Body of pancreas (tissue), 4 donors: ENCODE measurements around the gene NDUFV1. TPM values are rescaled to one million over a fixed set of nuclear protein-coding genes. Genes with fewer than 3 reads are reported as not detected.
"Not testable (repeated sequence)": the region's sequence is repeated elsewhere in the genome, so short reads cannot be mapped to it uniquely, and the experiment has no call there.

Experiments used
- ATAC-seq: fragments of 150-250 bp; one replicate; pipeline ENCODE4 v1.9.1; 2016
- DNase-seq, 4 donors: peaks; one replicate each; pipeline ENCODE4 v3.0.0-alpha.2; 2019
- H3K27ac ChIP-seq, 4 donors: fragments of 200-600 bp; sonication (generic); 1 replicate in 3 of 4; 2 replicates in 1 of 4; pipeline versions ENCODE4 v1.5.1 to v1.6.1; 2016 to 2019; ENCODE audit warnings: mild to moderate bottlenecking in 1 of 4, mixed read lengths in 1 of 4, moderate library complexity in 1 of 4
- H3K27me3 ChIP-seq, 2 donors: fragments of 200-600 bp; sonication (generic); one replicate each; pipeline ENCODE4 v1.6.0; 2016; ENCODE audit warnings: mild to moderate bottlenecking in 1 of 2
- H3K36me3 ChIP-seq, 2 donors: fragments of 200-600 bp; sonication (generic); replicated peaks in 1 of 2; 2 replicates each; pipeline ENCODE4 v1.5.1; 2016; ENCODE audit warnings: low read depth in 2 of 2; ENCODE audit not compliant: insufficient read depth in 1 of 2
- H3K4me1 ChIP-seq: fragments of 200-600 bp; sonication (generic); one replicate; pipeline ENCODE4 v1.6.0; 2016
- H3K4me3 ChIP-seq, 2 donors: fragments of 200-600 bp; sonication (generic); 1 replicate in 1 of 2; 2 replicates in 1 of 2; pipeline ENCODE4 v1.5.1; 2016 to 2019
- H3K9me3 ChIP-seq, 3 donors: fragments of 200-600 bp; sonication (generic); 1 replicate in 2 of 3; 2 replicates in 1 of 3; pipeline ENCODE4 v1.5.1; 2016
- POLR2A ChIP-seq, 3 donors: fragments of 450-650 bp; IDR thresholded peaks; one replicate each; pipeline ENCODE4 v1.6.1; 2016; ENCODE audit warnings: antibody characterized with exemption in 3 of 3, mild to moderate bottlenecking in 2 of 3
- WGBS, 2 donors: methylation state at CpG; one replicate each; pipeline ENCODE4 v1.1.5; 2017; 5-methylcytosine and 5-hydroxymethylcytosine counted together
- intact Hi-C: fragments of 100-400 bp; cut with DNase I; formaldehyde crosslinking; loops from one replicate; pipeline ENCODE4 v1.15.1; 2023
- total RNA-seq, 2 donors: library from RNA; depleted of rRNA; stranded (reverse); fragments of >200 nt; gene quantifications; one replicate each; pipeline ENCODE4 v1.1.0, GENCODE V29; 2016
- TF ChIP-seq, protein P1 (sequence below), 7 experiments: fragments of 450-650 bp in 4 of 7; fragments of 200-600 bp in 3 of 7; sonication (generic) in 3 of 7; IDR thresholded peaks; one replicate each; pipeline ENCODE4 v1.5.1; 2016 to 2019; ENCODE audit warnings: antibody characterized with exemption in 7 of 7

The NDUFV1 gene
- total RNA-seq, 2 donors from 2014 or later, result 209 to 264 TPM

DNA sequence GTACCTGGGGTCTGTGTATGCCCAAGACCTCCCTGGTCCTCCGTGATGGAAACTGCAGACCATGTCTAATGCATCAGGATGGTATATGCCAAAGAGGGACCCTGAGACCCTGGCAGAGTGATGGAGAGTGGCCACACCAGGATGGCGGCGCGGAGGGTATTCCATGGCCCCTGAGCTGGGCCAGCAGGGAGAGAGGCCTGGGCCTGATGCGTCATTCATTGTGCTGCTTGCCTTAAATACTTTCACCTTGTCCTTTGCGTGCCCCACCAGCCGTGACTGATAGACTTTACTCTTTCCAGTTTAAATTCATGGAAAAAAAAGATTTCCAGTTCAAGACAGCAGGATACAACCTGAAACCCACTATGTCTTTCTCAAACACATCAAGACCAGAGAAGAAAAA lies 5.6 kb upstream of the NDUFV1 start:
- no peaks in the 10 kb centered on the region for H3K36me3 ChIP-seq
- no peaks in the 10 kb centered on the region for H3K9me3 ChIP-seq
- DNase-seq (no peak), ATAC-seq (no peak)
- WGBS, 2 donors, result 88% methylated on average over 6 to 7 of the region's 7 CpGs
- H3K27ac ChIP-seq, result no peak overlapping the region
- H3K4me3 ChIP-seq, result no peak overlapping the region
- H3K4me1 ChIP-seq, result peaks cover 3% of the 10 kb centered on the region
- TF ChIP-seq POLR2A (IDR thresholded peaks at IDR 0.05), result no peak
- TF ChIP-seq, protein P1, sequence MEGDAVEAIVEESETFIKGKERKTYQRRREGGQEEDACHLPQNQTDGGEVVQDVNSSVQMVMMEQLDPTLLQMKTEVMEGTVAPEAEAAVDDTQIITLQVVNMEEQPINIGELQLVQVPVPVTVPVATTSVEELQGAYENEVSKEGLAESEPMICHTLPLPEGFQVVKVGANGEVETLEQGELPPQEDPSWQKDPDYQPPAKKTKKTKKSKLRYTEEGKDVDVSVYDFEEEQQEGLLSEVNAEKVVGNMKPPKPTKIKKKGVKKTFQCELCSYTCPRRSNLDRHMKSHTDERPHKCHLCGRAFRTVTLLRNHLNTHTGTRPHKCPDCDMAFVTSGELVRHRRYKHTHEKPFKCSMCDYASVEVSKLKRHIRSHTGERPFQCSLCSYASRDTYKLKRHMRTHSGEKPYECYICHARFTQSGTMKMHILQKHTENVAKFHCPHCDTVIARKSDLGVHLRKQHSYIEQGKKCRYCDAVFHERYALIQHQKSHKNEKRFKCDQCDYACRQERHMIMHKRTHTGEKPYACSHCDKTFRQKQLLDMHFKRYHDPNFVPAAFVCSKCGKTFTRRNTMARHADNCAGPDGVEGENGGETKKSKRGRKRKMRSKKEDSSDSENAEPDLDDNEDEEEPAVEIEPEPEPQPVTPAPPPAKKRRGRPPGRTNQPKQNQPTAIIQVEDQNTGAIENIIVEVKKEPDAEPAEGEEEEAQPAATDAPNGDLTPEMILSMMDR (IDR thresholded peaks at IDR 0.05), result no peak
- intact Hi-C loops, result no loop called here
- H3K27me3 ChIP-seq, result no peaks in the 10 kb centered on the region

DNA sequence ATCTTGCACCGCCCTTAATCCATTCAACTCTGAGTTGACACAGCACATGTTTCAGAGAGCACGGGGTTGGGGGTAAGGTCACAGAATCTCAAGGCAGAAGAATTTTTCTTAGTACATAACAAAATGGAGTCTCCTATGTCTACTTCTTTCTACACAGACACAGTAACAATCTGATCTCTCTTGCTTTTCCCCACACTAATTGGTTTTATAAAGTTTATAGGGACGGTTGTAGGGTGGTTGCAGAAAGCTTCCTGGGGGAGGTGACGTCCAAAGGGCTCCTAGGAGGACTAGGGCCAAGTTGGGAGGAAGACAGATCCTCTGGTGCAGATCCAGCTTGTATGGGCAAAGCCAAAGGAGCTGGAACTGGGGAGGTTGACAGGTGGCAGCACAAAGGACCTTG lies 2.6 kb upstream of the NDUFV1 start:
- intact Hi-C loops, result not testable (repeated sequence)

DNA sequence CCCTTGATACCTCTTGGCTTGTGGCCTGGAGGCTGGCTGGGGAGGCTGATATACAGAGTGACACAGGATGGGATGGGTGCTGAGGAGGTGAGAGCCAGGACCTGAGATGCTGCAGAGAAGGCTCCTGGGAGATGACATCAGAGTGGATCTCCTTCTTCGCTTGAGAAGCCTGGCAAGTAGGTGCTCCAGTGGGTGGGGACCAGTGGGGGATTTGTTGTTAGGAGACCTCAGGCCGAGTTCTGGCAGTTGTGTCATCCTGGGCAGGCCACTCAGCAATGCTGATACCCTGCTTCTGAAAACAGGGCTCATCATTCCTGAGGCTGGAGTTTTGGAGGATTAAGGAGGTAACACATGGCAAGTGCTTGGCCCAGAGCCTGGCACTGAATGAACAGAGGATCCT lies 1.9 kb upstream of the NDUFV1 start:
- no peak for ATAC-seq
- H3K36me3 ChIP-seq, result peaks cover 0 to 4% of the 10 kb centered on the region in 2 donors
- TF ChIP-seq, protein P1 (IDR thresholded peaks at IDR 0.05), result no peak
- TF ChIP-seq POLR2A (IDR thresholded peaks at IDR 0.05), result no peak
- intact Hi-C loops, result no loop called here
- H3K27me3 ChIP-seq, result no peaks in the 10 kb centered on the region
- no peak overlapping the region for H3K27ac ChIP-seq
- 60 to 88% methylated on average over 1 to 2 of the region's 2 CpGs for WGBS, 2 donors
- no peak for DNase-seq
- H3K4me3 ChIP-seq, result no peak overlapping the region
- peaks cover 23% of the 10 kb centered on the region for H3K4me1 ChIP-seq
- H3K9me3 ChIP-seq, result no peaks in the 10 kb centered on the region

More for the DNA sequence above, 2.6 kb upstream of the NDUFV1 start:
- H3K9me3 ChIP-seq, H3K36me3 ChIP-seq, H3K27me3 ChIP-seq, H3K4me3 ChIP-seq, DNase-seq, ATAC-seq, H3K27ac ChIP-seq: not testable (repeated sequence)
- 73 to 80% methylated on average over 2 to 3 of the region's 4 CpGs for WGBS, 2 donors
- H3K4me1 ChIP-seq, result peaks cover 23% of the 10 kb centered on the region

DNA sequence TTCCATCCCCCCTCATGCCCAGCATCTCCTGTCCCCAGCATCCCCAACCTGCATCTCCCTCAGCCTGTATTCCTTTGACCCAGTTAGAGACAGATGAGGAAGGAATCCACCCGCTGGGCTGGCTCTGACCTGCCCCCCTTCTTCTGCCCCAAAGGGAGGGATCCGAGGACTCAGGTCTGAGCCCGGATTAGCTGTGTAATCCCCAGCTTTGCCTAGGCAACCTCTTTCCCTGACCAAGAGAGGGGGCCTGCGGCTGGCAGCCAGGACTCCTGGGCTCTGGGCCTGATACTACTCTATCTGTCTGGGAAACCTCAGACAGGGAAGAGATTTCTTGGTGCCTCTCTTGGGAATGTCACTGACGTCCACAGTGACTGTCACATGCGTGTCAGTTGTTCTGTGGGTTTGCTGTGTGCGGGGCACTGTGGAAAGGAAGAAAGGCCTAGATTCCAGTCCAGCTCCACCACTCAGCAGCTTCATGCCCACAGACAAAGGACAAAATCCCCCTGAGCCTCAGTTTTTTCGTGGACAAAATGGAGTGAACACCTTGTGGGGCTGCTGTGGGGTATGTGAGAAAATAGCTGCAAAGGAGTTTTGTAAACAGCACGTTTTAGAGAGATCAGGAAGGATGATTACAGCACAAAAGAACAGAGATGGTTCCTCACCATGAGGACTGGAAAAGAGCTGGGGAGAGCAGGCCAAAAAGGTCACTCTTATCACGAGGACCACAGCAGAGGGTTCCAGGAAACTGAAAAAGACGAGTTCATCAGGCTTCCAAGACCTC lies 1.3 kb upstream of the NDUFV1 start:
- no peak for DNase-seq
- TF ChIP-seq POLR2A (IDR thresholded peaks at IDR 0.05), result no peak
- TF ChIP-seq, protein P1 (IDR thresholded peaks at IDR 0.05), result no peak
- Histone ChIP-seq H3K4me1 (peaks cover 23% of the 10 kb centered on the region), H3K9me3 (no peaks in the 10 kb centered on the region), H3K27ac (peak overlapping the region in 1 of 4 donors; percentile 79), H3K4me3 (no peak overlapping the region), H3K36me3 (peaks cover 0 to 8% of the 10 kb centered on the region in 2 donors), H3K27me3 (no peaks in the 10 kb centered on the region)
- WGBS, 2 donors, result 59 to 66% methylated on average over 7 to 11 of the region's 11 CpGs
- intact Hi-C loops, result no loop called here
- no peak for ATAC-seq

DNA sequence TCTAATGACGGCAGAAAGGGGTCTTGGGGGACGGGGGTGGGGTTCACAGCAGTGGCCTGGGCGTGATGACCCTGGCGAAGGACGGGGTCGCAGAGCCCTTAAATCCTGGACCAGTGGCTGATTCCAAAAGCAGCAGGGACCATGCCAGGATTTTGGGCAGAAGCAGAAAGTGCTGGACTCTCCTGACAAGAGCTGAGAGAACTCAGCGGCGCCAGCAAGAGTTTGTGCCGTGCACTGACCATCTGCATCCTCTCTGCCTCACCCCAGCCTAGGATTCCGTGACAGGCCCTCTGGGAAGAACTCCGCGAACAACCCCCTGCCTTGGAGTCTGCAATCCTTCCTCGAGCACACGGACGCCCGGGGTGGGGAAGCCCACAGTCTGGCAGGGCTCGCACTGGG lies 644 bp upstream of the NDUFV1 start:
- Histone ChIP-seq H3K4me1 (peaks cover 23% of the 10 kb centered on the region), H3K9me3 (no peaks in the 10 kb centered on the region), H3K36me3 (peaks cover 0 to 10% of the 10 kb centered on the region in 2 donors), H3K4me3 (peak overlapping the region; percentile 48 to 98), H3K27ac (peak overlapping the region; percentile 59 to 85 (median 73)), H3K27me3 (no peaks in the 10 kb centered on the region)
- WGBS, 2 donors, result 30 to 74% methylated on average over 6 to 17 of the region's 17 CpGs
- DNase-seq (no peak), ATAC-seq (no peak)
- TF ChIP-seq, protein P1 (IDR thresholded peaks at IDR 0.05), result no peak
- no peak for TF ChIP-seq POLR2A (IDR thresholded peaks at IDR 0.05)
- intact Hi-C loops, result no loop called here
